GM19324 (cell line): ENCODE results near the gene GAGE12E.
"Not testable (repeated sequence)": the region's sequence is repeated elsewhere in the genome, so short reads cannot be mapped to it uniquely, and the experiment has no call there.

Experiments
- ATAC-seq: cut with Tn5 transposase; IDR thresholded peaks from one replicate; pipeline ENCODE4 v1.9.1; 2021; ENCODE audit warnings: mild to moderate bottlenecking, moderate library complexity; ENCODE audit not compliant: unreplicated experiment, low FRiP score

Gene GAGE12E

GRCh38 chrX:49550989-49551388, at the start of gene GAGE12E:
TSS of gene GAGE12E (plus strand) at chrX:49551289. CDS start at chrX:49552444, 1,155 bp downstream.
- ATAC-seq, result not testable (repeated sequence)

- not testable (repeated sequence) for ATAC-seq
Measured at GRCh38 chrX:49531877-49532276, 19.2 kb upstream of the GAGE12E start, which contains the start of gene GAGE12C. TSS of gene GAGE12C (plus strand) at chrX:49532177. CDS start at chrX:49533332, 1,155 bp downstream.

- ATAC-seq, result not testable (repeated sequence)
Measured at GRCh38 chrX:49541433-49541832, 9.7 kb upstream of the GAGE12E start, which contains the start of gene GAGE12D. TSS of gene GAGE12D (plus strand) at chrX:49541733. CDS start at chrX:49542888, 1,155 bp downstream.

- not testable (repeated sequence) for ATAC-seq
Measured at GRCh38 chrX:49560542-49560941, 9.5 kb downstream of the GAGE12E start, which contains the start of gene GAGE12F. TSS of gene GAGE12F (plus strand) at chrX:49560842. CDS start at chrX:49561997, 1,155 bp downstream.

GRCh38 chrX:49568728-49569127, 17.6 kb downstream of the GAGE12E start:
- not testable (repeated sequence) for ATAC-seq

GRCh38 chrX:49569152-49569551, 18.1 kb downstream of the GAGE12E start:
- ATAC-seq, result not testable (repeated sequence)

- ATAC-seq, result not testable (repeated sequence)
Measured at GRCh38 chrX:49570100-49570499, 19.0 kb downstream of the GAGE12E start, which contains the start of gene GAGE12G. TSS of gene GAGE12G (plus strand) at chrX:49570400. CDS start at chrX:49571555, 1,155 bp downstream.

GRCh38 chrX:49579649-49580048, 28.6 kb downstream of the GAGE12E start, which contains the start of gene GAGE12H:
TSS of gene GAGE12H (plus strand) at chrX:49579949. CDS start at chrX:49581104, 1,155 bp downstream.
- ATAC-seq, result not testable (repeated sequence)

- not testable (repeated sequence) for ATAC-seq
Measured at GRCh38 chrX:49589196-49589595, 38.1 kb downstream of the GAGE12E start, which contains the start of gene GAGE2A. TSS of gene GAGE2A (plus strand) at chrX:49589496. CDS start at chrX:49590651, 1,155 bp downstream.

GRCh38 chrX:49589769-49590478, 38.8 kb downstream of the GAGE12E start:
- ATAC-seq, result not testable (repeated sequence)

GRCh38 chrX:49590488-49590887, 39.4 kb downstream of the GAGE12E start:
- ATAC-seq, result not testable (repeated sequence)

GRCh38 chrX:49598720-49599119, 47.6 kb downstream of the GAGE12E start, which contains the start of gene GAGE1:
TSS of gene GAGE1 (plus strand) at chrX:49599020. CDS start at chrX:49600175, 1,155 bp downstream.
- not testable (repeated sequence) for ATAC-seq
